Measurements from ENCODE around the gene NAV3.

GRCh38 chr12:77850698-77851097 lies 20.0 kb downstream of the NAV3 start:
- TF ChIP-seq CTCF (IDR thresholded peaks at IDR 0.05; ENCODE audit: low read depth, low read length, poor library complexity, severe bottlenecking) = no peak
- TF ChIP-seq EZH2phosphoT487 (IDR thresholded peaks at IDR 0.05; ENCODE audit: borderline replicate concordance, low read length) = no peak
